K562 (cell line): Measurements from ENCODE around the gene ATP5F1A. TPM values are rescaled to one million over a fixed set of nuclear protein-coding genes. Genes with fewer than 3 reads are reported as not detected.

ENCODE experiments used
- ADNP ChIP-seq: fragments of 200-800 bp; sonication (Bioruptor generic); IDR thresholded peaks from 2 replicates; pipeline ENCODE4 v1.6.1; 2016; ENCODE audit warnings: missing genetic modification characterization, missing compliant biosample characterization
- FOXK1 ChIP-seq: sonication (generic); formaldehyde crosslinking; IDR thresholded peaks from 2 replicates; pipeline ENCODE4 v1.8.0; 2022; ENCODE audit warnings: missing genetic modification reagents, mild to moderate bottlenecking, borderline replicate concordance
- KLF10 ChIP-seq: fragments of 250-450 bp; sonication (Bioruptor Pico); IDR thresholded peaks from 2 replicates; pipeline ENCODE4 v1.6.1; 2021; ENCODE audit warnings: matching md5 sums
- MEF2D ChIP-seq: conservative IDR thresholded peaks from 2 replicates; pipeline ENCODE4 v1.6.1; 2016; ENCODE audit warnings: low read depth, missing genetic modification characterization, missing compliant biosample characterization
- MIER1 ChIP-seq: fragments of 450-650 bp; IDR thresholded peaks from 2 replicates; pipeline ENCODE4 v1.6.1; 2016; ENCODE audit warnings: antibody characterized with exemption, mild to moderate bottlenecking, low read depth
- SMAD3 ChIP-seq: fragments of 450-650 bp; formaldehyde crosslinking; conservative IDR thresholded peaks from 2 replicates; pipeline ENCODE4 v1.4.0; 2020; ENCODE audit warnings: mild to moderate bottlenecking
- SNIP1 ChIP-seq: fragments of 450-650 bp; IDR thresholded peaks from 2 replicates; pipeline ENCODE4 v1.7.1; 2017; ENCODE audit warnings: low read depth, mild to moderate bottlenecking
- SP1 ChIP-seq: sonication (generic); formaldehyde crosslinking; IDR thresholded peaks from 2 replicates; pipeline ENCODE4 v1.8.1; 2022; ENCODE audit warnings: mild to moderate bottlenecking, missing genetic modification reagents
- SP2 ChIP-seq: IDR thresholded peaks from 2 replicates; pipeline ENCODE4 v1.6.1; 2011; ENCODE audit warnings: mild to moderate bottlenecking, low read depth, low read length, moderate library complexity; ENCODE audit not compliant: poor library complexity, severe bottlenecking; ENCODE audit errors: extremely low read depth
- TCFL5 ChIP-seq: fragments of 250-450 bp; sonication (Bioruptor Pico); conservative IDR thresholded peaks from 2 replicates; pipeline ENCODE4 v1.6.1; 2021; ENCODE audit warnings: mild to moderate bottlenecking, moderate library complexity, matching md5 sums
- U2AF2 ChIP-seq: fragments of 200-400 bp; formaldehyde crosslinking; optimal IDR thresholded peaks from 2 replicates; pipeline ENCODE3; 2017; ENCODE audit warnings: low read depth, mild to moderate bottlenecking, low read length
- ZFP36 ChIP-seq: fragments of 150-350 bp; IDR thresholded peaks from 2 replicates; pipeline ENCODE4 v1.6.1; 2018; ENCODE audit warnings: low read length, low read depth; ENCODE audit not compliant: partially characterized antibody
- ZFPM2 ChIP-seq: fragments of 250-450 bp; sonication (Bioruptor Pico); IDR thresholded peaks from 2 replicates; pipeline ENCODE4 v1.5.1; 2022; ENCODE audit warnings: mild to moderate bottlenecking
- ZNF212 ChIP-seq: fragments of 450-650 bp; formaldehyde crosslinking; IDR thresholded peaks from 2 replicates; pipeline ENCODE4 v1.4.0; 2020; ENCODE audit warnings: mild to moderate bottlenecking
- ZNF444 ChIP-seq: fragments of 250-450 bp; sonication (Bioruptor Pico); IDR thresholded peaks from 2 replicates; pipeline ENCODE4 v1.4.0; 2020; ENCODE audit warnings: mild to moderate bottlenecking, moderate library complexity
- ZNF695 ChIP-seq: fragments of 450-650 bp; formaldehyde crosslinking; IDR thresholded peaks from 2 replicates; pipeline ENCODE4 v1.4.0; 2020; ENCODE audit warnings: mild to moderate bottlenecking, moderate library complexity
- ZNF717 ChIP-seq: fragments of 250-450 bp; sonication (Bioruptor Pico); IDR thresholded peaks from 2 replicates; pipeline ENCODE4 v1.5.0; 2021
- ZNF780A ChIP-seq: fragments of 250-450 bp; sonication (Bioruptor Pico); IDR thresholded peaks from 2 replicates; pipeline ENCODE4 v1.5.0; 2021; ENCODE audit warnings: mild to moderate bottlenecking
- ZSCAN32 ChIP-seq: fragments of 450-650 bp; formaldehyde crosslinking; IDR thresholded peaks from 2 replicates; pipeline ENCODE4 v1.4.0; 2020; ENCODE audit warnings: mild to moderate bottlenecking, moderate library complexity
- polyA plus RNA-seq, 8 experiments: library from polyadenylated mRNA; depleted of rRNA in 4 of 8; stranded (reverse) in 5 of 8; unstranded in 3 of 8; fragments of >200 nt; fragmentation: Nextera tagmentation in 2 of 8; fragmentation: Illumina TruSeq in 1 of 8; extraction: Ambion mirVana in 2 of 8; extraction: Trizol in 1 of 8; gene quantifications; 2 replicates each; pipeline versions ENCODE4 v1.2.1 to v1.2.3, GENCODE V29; 2011 to 2014; ENCODE audit warnings: inconsistent platforms in 1 of 8, missing spikeins in 1 of 8
- total RNA-seq, 7 experiments: library from RNA; depleted of rRNA in 6 of 7; stranded (reverse); fragments of >200 nt in 6 of 7; fragmentation: Illumina TruSeq in 2 of 7; extraction: Trizol in 2 of 7; gene quantifications; 2 replicates each; pipeline versions ENCODE4 v1.2.1 to v1.2.3, GENCODE V29; 2011 to 2021; ENCODE audit warnings: low replicate concordance in 1 of 7
- TF ChIP-seq, protein P1 (sequence below), 2 experiments: fragments of 450-650 bp in 1 of 2; sonication (generic) in 1 of 2; formaldehyde crosslinking; conservative IDR thresholded peaks; 2 replicates each; pipeline versions ENCODE4 v1.4.0 to v1.8.1; 2020 to 2022; ENCODE audit warnings: mild to moderate bottlenecking in 1 of 2, missing genetic modification reagents in 1 of 2
- TF ChIP-seq, protein P2 (sequence below): fragments of 200-400 bp; formaldehyde crosslinking; IDR thresholded peaks from 2 replicates; pipeline ENCODE4 v1.6.1; 2017; ENCODE audit warnings: mild to moderate bottlenecking, low read depth, low read length, moderate library complexity
- TF ChIP-seq, protein P3 (sequence below): fragments of 250-450 bp; sonication (Bioruptor Pico); IDR thresholded peaks from 2 replicates; pipeline ENCODE4 v1.4.0; 2020
- TF ChIP-seq, protein P4 (sequence below): fragments of 250-450 bp; sonication (Bioruptor Pico); IDR thresholded peaks from 2 replicates; pipeline ENCODE4 v1.8.0; 2021; ENCODE audit warnings: borderline replicate concordance, mild to moderate bottlenecking, moderate library complexity; ENCODE audit not compliant: poor library complexity, severe bottlenecking

Gene ATP5F1A
- total and polyA plus RNA-seq, 9 of the 15 experiments (the other 6 are each of a cell fraction or from before 2014, with no cell fraction given), result 377 to 762 (median 490) TPM

DNA sequence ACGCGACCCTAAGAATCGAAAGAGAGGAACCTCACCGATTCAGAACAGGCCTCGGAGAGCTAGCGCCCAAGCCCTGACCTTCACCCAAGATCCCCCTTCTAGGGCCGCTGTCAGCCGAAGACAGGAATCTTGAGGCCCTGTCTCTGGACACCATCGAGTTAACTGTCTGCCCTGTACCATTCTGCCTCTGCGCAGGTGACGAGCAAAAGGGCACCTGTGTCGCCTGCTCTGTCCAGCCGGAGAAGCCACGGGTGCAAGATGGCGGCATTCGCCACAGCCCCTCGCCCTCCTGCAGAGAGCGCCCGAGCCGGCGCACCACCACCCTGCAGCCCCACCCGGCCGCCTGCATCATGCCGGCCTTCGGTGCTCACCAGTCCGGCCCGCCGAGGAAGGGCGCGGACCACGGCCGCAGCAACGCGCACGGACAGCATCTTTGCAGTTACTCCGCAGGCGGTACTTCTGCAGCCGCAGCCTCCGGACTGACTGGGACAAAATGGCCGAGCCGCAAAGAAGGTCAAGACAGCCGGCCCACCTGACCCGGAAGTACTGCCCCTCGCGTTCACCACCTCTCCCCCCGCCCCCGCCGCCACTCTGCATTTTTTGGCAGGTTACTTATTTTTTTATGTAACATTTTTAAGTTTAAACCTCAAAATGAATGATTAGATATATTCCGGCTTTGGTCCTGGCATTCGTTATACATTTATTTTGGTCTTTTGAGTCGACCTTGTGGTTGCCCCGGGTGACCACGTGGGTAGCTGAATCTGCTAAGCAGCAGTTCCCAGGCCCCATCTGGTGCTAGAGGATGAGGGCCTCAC is at the start of gene ATP5F1A (continued):
- TF ChIP-seq, protein P1, sequence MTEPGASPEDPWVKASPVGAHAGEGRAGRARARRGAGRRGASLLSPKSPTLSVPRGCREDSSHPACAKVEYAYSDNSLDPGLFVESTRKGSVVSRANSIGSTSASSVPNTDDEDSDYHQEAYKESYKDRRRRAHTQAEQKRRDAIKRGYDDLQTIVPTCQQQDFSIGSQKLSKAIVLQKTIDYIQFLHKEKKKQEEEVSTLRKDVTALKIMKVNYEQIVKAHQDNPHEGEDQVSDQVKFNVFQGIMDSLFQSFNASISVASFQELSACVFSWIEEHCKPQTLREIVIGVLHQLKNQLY (CRISPR knock-in tag; conservative IDR thresholded peaks at IDR 0.05), result no peak
- peak; percentile 70; the same call in 1 of the 2 replicates for TF ChIP-seq FOXK1 (CRISPR knock-in tag)
- TF ChIP-seq, protein P2, sequence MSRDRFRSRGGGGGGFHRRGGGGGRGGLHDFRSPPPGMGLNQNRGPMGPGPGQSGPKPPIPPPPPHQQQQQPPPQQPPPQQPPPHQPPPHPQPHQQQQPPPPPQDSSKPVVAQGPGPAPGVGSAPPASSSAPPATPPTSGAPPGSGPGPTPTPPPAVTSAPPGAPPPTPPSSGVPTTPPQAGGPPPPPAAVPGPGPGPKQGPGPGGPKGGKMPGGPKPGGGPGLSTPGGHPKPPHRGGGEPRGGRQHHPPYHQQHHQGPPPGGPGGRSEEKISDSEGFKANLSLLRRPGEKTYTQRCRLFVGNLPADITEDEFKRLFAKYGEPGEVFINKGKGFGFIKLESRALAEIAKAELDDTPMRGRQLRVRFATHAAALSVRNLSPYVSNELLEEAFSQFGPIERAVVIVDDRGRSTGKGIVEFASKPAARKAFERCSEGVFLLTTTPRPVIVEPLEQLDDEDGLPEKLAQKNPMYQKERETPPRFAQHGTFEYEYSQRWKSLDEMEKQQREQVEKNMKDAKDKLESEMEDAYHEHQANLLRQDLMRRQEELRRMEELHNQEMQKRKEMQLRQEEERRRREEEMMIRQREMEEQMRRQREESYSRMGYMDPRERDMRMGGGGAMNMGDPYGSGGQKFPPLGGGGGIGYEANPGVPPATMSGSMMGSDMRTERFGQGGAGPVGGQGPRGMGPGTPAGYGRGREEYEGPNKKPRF, result no peak
- TF ChIP-seq SP1, result no peak
- no peak for TF ChIP-seq ZFPM2 (CRISPR knock-in tag)
- TF ChIP-seq ZSCAN32 (CRISPR knock-in tag), result no peak
- TF ChIP-seq SP2, result no peak
- TF ChIP-seq ZNF444 (CRISPR knock-in tag), result no peak
- TF ChIP-seq KLF10 (CRISPR knock-in tag), result no peak
- TF ChIP-seq ZNF695, result no peak
- no peak for TF ChIP-seq ZNF780A (CRISPR knock-in tag)
- TF ChIP-seq ZNF717 (CRISPR knock-in tag), result no peak
- TF ChIP-seq, protein P3, sequence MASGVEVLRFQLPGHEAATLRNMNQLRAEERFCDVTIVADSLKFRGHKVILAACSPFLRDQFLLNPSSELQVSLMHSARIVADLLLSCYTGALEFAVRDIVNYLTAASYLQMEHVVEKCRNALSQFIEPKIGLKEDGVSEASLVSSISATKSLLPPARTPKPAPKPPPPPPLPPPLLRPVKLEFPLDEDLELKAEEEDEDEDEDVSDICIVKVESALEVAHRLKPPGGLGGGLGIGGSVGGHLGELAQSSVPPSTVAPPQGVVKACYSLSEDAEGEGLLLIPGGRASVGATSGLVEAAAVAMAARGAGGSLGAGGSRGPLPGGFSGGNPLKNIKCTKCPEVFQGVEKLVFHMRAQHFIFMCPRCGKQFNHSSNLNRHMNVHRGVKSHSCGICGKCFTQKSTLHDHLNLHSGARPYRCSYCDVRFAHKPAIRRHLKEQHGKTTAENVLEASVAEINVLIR (CRISPR knock-in tag), result no peak
- TF ChIP-seq ADNP (tag), result no peak
- no peak for TF ChIP-seq ZFP36
- no peak for TF ChIP-seq SNIP1
- TF ChIP-seq MEF2D (tag), result no peak
- no peak for TF ChIP-seq U2AF2
- no peak for TF ChIP-seq TCFL5
- TF ChIP-seq SMAD3, result 0 out of 2 replicates have a peak, but pooled peaks have one; percentile 38
- TF ChIP-seq MIER1, result no peak
- TF ChIP-seq, protein P4, sequence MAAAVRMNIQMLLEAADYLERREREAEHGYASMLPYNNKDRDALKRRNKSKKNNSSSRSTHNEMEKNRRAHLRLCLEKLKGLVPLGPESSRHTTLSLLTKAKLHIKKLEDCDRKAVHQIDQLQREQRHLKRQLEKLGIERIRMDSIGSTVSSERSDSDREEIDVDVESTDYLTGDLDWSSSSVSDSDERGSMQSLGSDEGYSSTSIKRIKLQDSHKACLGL (CRISPR knock-in tag), result peak; percentile 32
- TF ChIP-seq ZNF212 (CRISPR knock-in tag), result no peak
